Measurements from ENCODE around the gene SOD2.

SOD2 gene

GRCh38 chr6:159687341-159687740 is 5.7 kb downstream of the SOD2 start:
- H3K4me3 ChIP-seq (ENCODE audit: low read length) = no peak overlapping the region
- TF ChIP-seq CTCF (conservative IDR thresholded peaks at IDR 0.05; ENCODE audit: low read length) = no peak
- no peak for DNase-seq (ENCODE audit: low read depth)

- no peak overlapping the region for H3K4me3 ChIP-seq (ENCODE audit: low read length)
- no peak for DNase-seq (ENCODE audit: low read depth)
- TF ChIP-seq CTCF (conservative IDR thresholded peaks at IDR 0.05; ENCODE audit: low read length) = no peak
Observed at GRCh38 chr6:159686703-159687102, 6.3 kb downstream of the SOD2 start.

- DNase-seq (ENCODE audit: low read depth) = no peak
- H3K4me3 ChIP-seq (ENCODE audit: low read length) = no peak overlapping the region
- TF ChIP-seq CTCF (conservative IDR thresholded peaks at IDR 0.05; ENCODE audit: low read length) = no peak
Observed at GRCh38 chr6:159686040-159686439, 7.0 kb downstream of the SOD2 start.

- H3K4me3 ChIP-seq (ENCODE audit: low read length) = no peak overlapping the region
- TF ChIP-seq CTCF (conservative IDR thresholded peaks at IDR 0.05; ENCODE audit: low read length) = no peak
- DNase-seq (ENCODE audit: low read depth) = no peak
Observed at GRCh38 chr6:159684013-159684304, 9.1 kb downstream of the SOD2 start.

- no peak for DNase-seq (ENCODE audit: low read depth)
- no peak overlapping the region for H3K4me3 ChIP-seq (ENCODE audit: low read length)
- no peak for TF ChIP-seq CTCF (conservative IDR thresholded peaks at IDR 0.05; ENCODE audit: low read length)
Observed at GRCh38 chr6:159682810-159683209, 10.2 kb downstream of the SOD2 start.

- H3K4me3 ChIP-seq (ENCODE audit: low read length) = no peak overlapping the region
- no peak for DNase-seq (ENCODE audit: low read depth)
- TF ChIP-seq CTCF (conservative IDR thresholded peaks at IDR 0.05; ENCODE audit: low read length) = no peak
Observed at GRCh38 chr6:159682295-159682694, 10.7 kb downstream of the SOD2 start.

GRCh38 chr6:159681191-159681880 is 11.7 kb downstream of the SOD2 start:
- TF ChIP-seq CTCF (conservative IDR thresholded peaks at IDR 0.05; ENCODE audit: low read length) = no peak
- no peak for DNase-seq (ENCODE audit: low read depth)
- no peak overlapping the region for H3K4me3 ChIP-seq (ENCODE audit: low read length)

Data from AG10803 (cell line).